SJCRH30 (cell line): ENCODE results near the gene ANAPC16. TPM values are rescaled to one million over a fixed set of nuclear protein-coding genes. Genes with fewer than 3 reads are reported as not detected.

Experiments used
- DNase-seq, 2 experiments: peaks; one replicate each; pipeline ENCODE4 v3.0.0-alpha.2; 2015 to 2020
- H3K27ac ChIP-seq: fragments of 250-450 bp; sonication (Bioruptor Pico); 2 replicates; pipeline ENCODE4 v1.5.1; 2020; ENCODE audit warnings: mild to moderate bottlenecking, moderate library complexity
- H3K27me3 ChIP-seq: fragments of 250-450 bp; sonication (Bioruptor Pico); 2 replicates; pipeline ENCODE4 v1.5.1; 2020; ENCODE audit warnings: mild to moderate bottlenecking, moderate library complexity
- H3K36me3 ChIP-seq: fragments of 250-450 bp; sonication (Bioruptor Pico); 2 replicates; pipeline ENCODE4 v1.5.1; 2020; ENCODE audit warnings: mild to moderate bottlenecking, moderate library complexity
- H3K4me1 ChIP-seq: fragments of 250-450 bp; sonication (Bioruptor Pico); 2 replicates; pipeline ENCODE4 v1.5.1; 2020; ENCODE audit warnings: mild to moderate bottlenecking, moderate library complexity
- H3K4me3 ChIP-seq: fragments of 250-450 bp; sonication (Bioruptor Pico); 2 replicates; pipeline ENCODE4 v1.5.1; 2020; ENCODE audit warnings: mild to moderate bottlenecking, moderate library complexity
- H3K9me3 ChIP-seq: fragments of 250-450 bp; sonication (Bioruptor Pico); replicated peaks from 2 replicates; pipeline ENCODE4 v1.5.1; 2020; ENCODE audit warnings: mild to moderate bottlenecking, moderate library complexity
- total RNA-seq: library from RNA; depleted of rRNA; stranded (reverse); fragments of >200 nt; shearing (Covaris generic); gene quantifications from 2 replicates; pipeline ENCODE4 v1.2.3, GENCODE V29; 2014

Gene ANAPC16
- total RNA-seq, 1 experiment from 2014 or later: 71.9 TPM

- no peak for DNase-seq
- Histone ChIP-seq H3K4me3 (no peak overlapping the region), H3K27me3 (no peaks in the 10 kb centered on the region), H3K9me3 (no peaks in the 10 kb centered on the region), H3K27ac (no peak overlapping the region), H3K36me3 (peaks cover 15% of the 10 kb centered on the region), H3K4me1 (0 out of 2 replicates have a peak, but pooled peaks cover 3% of the 10 kb centered on the region)
Measured at GRCh38 chr10:72226418-72227027, 10.7 kb downstream of the ANAPC16 start.

- Histone ChIP-seq H3K4me1 (0 out of 2 replicates have a peak, but pooled peaks cover 3% of the 10 kb centered on the region), H3K9me3 (no peaks in the 10 kb centered on the region)
Measured at GRCh38 chr10:72227826-72228225, 12.0 kb downstream of the ANAPC16 start.

GRCh38 chr10:72228318-72228751 is 12.5 kb downstream of the ANAPC16 start:
- Histone ChIP-seq H3K27ac (no peak overlapping the region), H3K9me3 (no peaks in the 10 kb centered on the region), H3K27me3 (no peaks in the 10 kb centered on the region), H3K36me3 (peaks cover 19% of the 10 kb centered on the region), H3K4me3 (no peak overlapping the region), H3K4me1 (0 out of 2 replicates have a peak, but pooled peaks cover 3% of the 10 kb centered on the region)
- no peak for DNase-seq

More at GRCh38 chr10:72227826-72228225, 12.0 kb downstream of the ANAPC16 start:
- H3K4me3 ChIP-seq: no peak overlapping the region
- no peak for DNase-seq
- H3K27ac ChIP-seq: no peak overlapping the region
- peaks cover 16% of the 10 kb centered on the region for H3K36me3 ChIP-seq
- no peaks in the 10 kb centered on the region for H3K27me3 ChIP-seq

- H3K4me1 ChIP-seq: 0 out of 2 replicates have a peak, but pooled peaks cover 3% of the 10 kb centered on the region
- H3K36me3 ChIP-seq: peaks cover 21% of the 10 kb centered on the region
- H3K4me3 ChIP-seq: no peak overlapping the region
- no peak overlapping the region for H3K27ac ChIP-seq
- no peaks in the 10 kb centered on the region for H3K9me3 ChIP-seq
- no peaks in the 10 kb centered on the region for H3K27me3 ChIP-seq
- no peak for DNase-seq
Measured at GRCh38 chr10:72229261-72230251, 13.7 kb downstream of the ANAPC16 start.

- Histone ChIP-seq H3K27ac (no peak overlapping the region), H3K36me3 (peaks cover 25% of the 10 kb centered on the region), H3K9me3 (no peaks in the 10 kb centered on the region), H3K27me3 (no peaks in the 10 kb centered on the region), H3K4me3 (no peak overlapping the region), H3K4me1 (0 out of 2 replicates have a peak, but pooled peaks cover 3% of the 10 kb centered on the region)
- no peak for DNase-seq
Measured at GRCh38 chr10:72233621-72234020, 17.8 kb downstream of the ANAPC16 start.

- no peaks in the 10 kb centered on the region for H3K9me3 ChIP-seq
- H3K36me3 ChIP-seq: peaks cover 25% of the 10 kb centered on the region
- H3K27ac ChIP-seq: no peak overlapping the region
- H3K4me1 ChIP-seq: no peaks in the 10 kb centered on the region
- H3K4me3 ChIP-seq: no peak overlapping the region
- H3K27me3 ChIP-seq: no peaks in the 10 kb centered on the region
- no peak for DNase-seq
Measured at GRCh38 chr10:72234560-72235095, 18.8 kb downstream of the ANAPC16 start.

GRCh38 chr10:72235544-72236279 is 19.9 kb downstream of the ANAPC16 start:
- Histone ChIP-seq H3K27me3 (no peaks in the 10 kb centered on the region), H3K4me1 (no peaks in the 10 kb centered on the region), H3K27ac (no peak overlapping the region), H3K36me3 (peaks cover 19% of the 10 kb centered on the region), H3K4me3 (no peak overlapping the region), H3K9me3 (no peaks in the 10 kb centered on the region)
- DNase-seq: no peak

- Histone ChIP-seq H3K27me3 (no peaks in the 10 kb centered on the region), H3K36me3 (peaks cover 11% of the 10 kb centered on the region), H3K27ac (no peak overlapping the region), H3K9me3 (no peaks in the 10 kb centered on the region), H3K4me1 (peaks cover 3% of the 10 kb centered on the region; the same call in 1 of the 2 replicates), H3K4me3 (no peak overlapping the region)
- DNase-seq: no peak
Measured at GRCh38 chr10:72238392-72239175, 22.8 kb downstream of the ANAPC16 start.

- peaks cover 5% of the 10 kb centered on the region; the same call in 1 of the 2 replicates for H3K4me1 ChIP-seq
- H3K36me3 ChIP-seq: peaks cover 9% of the 10 kb centered on the region
- no peak for DNase-seq
- H3K4me3 ChIP-seq: no peak overlapping the region
- no peaks in the 10 kb centered on the region for H3K27me3 ChIP-seq
- no peaks in the 10 kb centered on the region for H3K9me3 ChIP-seq
- H3K27ac ChIP-seq: no peak overlapping the region
Measured at GRCh38 chr10:72239409-72239808, 23.6 kb downstream of the ANAPC16 start.

GRCh38 chr10:72240371-72240770 is 24.6 kb downstream of the ANAPC16 start:
- Histone ChIP-seq H3K27ac (no peak overlapping the region), H3K9me3 (no peaks in the 10 kb centered on the region), H3K4me1 (peaks cover 10% of the 10 kb centered on the region; the same call in 1 of the 2 replicates), H3K36me3 (peaks cover 3% of the 10 kb centered on the region; the same call in 1 of the 2 replicates), H3K27me3 (no peaks in the 10 kb centered on the region), H3K4me3 (no peak overlapping the region)
- no peak for DNase-seq

- Histone ChIP-seq H3K27ac (no peak overlapping the region), H3K27me3 (no peaks in the 10 kb centered on the region), H3K36me3 (no peaks in the 10 kb centered on the region; the same call in 1 of the 2 replicates), H3K9me3 (no peaks in the 10 kb centered on the region), H3K4me1 (peaks cover 10% of the 10 kb centered on the region; the same call in 1 of the 2 replicates), H3K4me3 (no peak overlapping the region)
- no peak for DNase-seq
Measured at GRCh38 chr10:72241691-72242252, 26.0 kb downstream of the ANAPC16 start.

- no peaks in the 10 kb centered on the region for H3K36me3 ChIP-seq
- H3K9me3 ChIP-seq: no peaks in the 10 kb centered on the region
- no peaks in the 10 kb centered on the region for H3K27me3 ChIP-seq
- no peak overlapping the region for H3K27ac ChIP-seq
- H3K4me3 ChIP-seq: no peak overlapping the region
- DNase-seq: no peak
- H3K4me1 ChIP-seq: peaks cover 10% of the 10 kb centered on the region; the same call in 1 of the 2 replicates
Measured at GRCh38 chr10:72242675-72243074, 26.9 kb downstream of the ANAPC16 start.

GRCh38 chr10:72243822-72244437 is 28.1 kb downstream of the ANAPC16 start:
- Histone ChIP-seq H3K4me3 (no peak overlapping the region), H3K4me1 (peaks cover 10% of the 10 kb centered on the region; the same call in 1 of the 2 replicates), H3K27me3 (no peaks in the 10 kb centered on the region), H3K27ac (no peak overlapping the region), H3K36me3 (no peaks in the 10 kb centered on the region), H3K9me3 (no peaks in the 10 kb centered on the region)
- DNase-seq: peak; percentile 22 to 54
